ENCODE measurements around the gene PIH1D2.

GRCh38 chr11:112050721-112051120 is 23.1 kb downstream of the PIH1D2 start:
- TF ChIP-seq ARNT (IDR thresholded peaks at IDR 0.05) (no peak), PKNOX1 (IDR thresholded peaks at IDR 0.05) (no peak), FOXA1 (IDR thresholded peaks at IDR 0.05) (no peak), CTBP1 (IDR thresholded peaks at IDR 0.05; ENCODE audit: borderline replicate concordance) (no peak), SP1 (IDR thresholded peaks at IDR 0.05) (no peak), NFRKB (IDR thresholded peaks at IDR 0.05) (no peak), BHLHE40 (IDR thresholded peaks at IDR 0.05; ENCODE audit: borderline replicate concordance) (no peak), L3MBTL2 (conservative IDR thresholded peaks at IDR 0.05) (no peak), ELF4 (IDR thresholded peaks at IDR 0.05) (no peak), FOXM1 (IDR thresholded peaks at IDR 0.05; ENCODE audit: borderline replicate concordance) (no peak), TARDBP (IDR thresholded peaks at IDR 0.05) (no peak)
